ENCODE data around the gene HDAC9. TPM values are rescaled to one million over a fixed set of nuclear protein-coding genes. Genes with fewer than 3 reads are reported as not detected.

The HDAC9 gene
- total RNA-seq, 4 donors from 2014 or later = 10.3 to 48.4 (median 12.2) TPM

DNA sequence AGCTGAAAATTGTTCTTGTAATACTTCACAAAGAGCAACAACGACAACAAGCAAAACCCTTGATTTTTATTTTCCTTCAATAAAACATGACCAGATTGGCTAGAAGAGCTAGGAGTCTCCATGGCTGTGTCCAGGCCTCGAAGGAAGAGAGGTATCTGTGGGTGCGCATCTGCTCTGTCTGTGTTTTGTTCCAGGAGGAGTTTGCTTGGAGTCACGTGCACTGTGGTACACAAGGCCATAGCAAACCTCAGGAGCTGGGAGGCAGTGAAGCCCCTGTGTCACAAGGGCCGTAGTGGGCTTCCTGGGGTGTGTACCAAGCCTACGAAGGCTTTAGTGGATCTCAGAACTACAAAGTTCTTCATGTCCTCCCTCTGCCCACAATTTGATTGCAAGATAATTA is 350.2 kb downstream of the HDAC9 start:
- Histone ChIP-seq H3K4me3 (no peak overlapping the region), H3K4me1 (no peaks in the 10 kb centered on the region), H3K9me3 (no peaks in the 10 kb centered on the region), H3K36me3 (no peaks in the 10 kb centered on the region), H3K27ac (no peak overlapping the region), H3K27me3 (no peaks in the 10 kb centered on the region)
- DNase-seq (ENCODE audit: low spot score in 2 of 2) = no peak
- 91% methylated on average over 6 of the region's 6 CpGs for WGBS, 2 donors
- no peak for TF ChIP-seq POLR2A (IDR thresholded peaks at IDR 0.05)
- TF ChIP-seq EP300 (IDR thresholded peaks at IDR 0.05) = no peak
- TF ChIP-seq, protein P1, sequence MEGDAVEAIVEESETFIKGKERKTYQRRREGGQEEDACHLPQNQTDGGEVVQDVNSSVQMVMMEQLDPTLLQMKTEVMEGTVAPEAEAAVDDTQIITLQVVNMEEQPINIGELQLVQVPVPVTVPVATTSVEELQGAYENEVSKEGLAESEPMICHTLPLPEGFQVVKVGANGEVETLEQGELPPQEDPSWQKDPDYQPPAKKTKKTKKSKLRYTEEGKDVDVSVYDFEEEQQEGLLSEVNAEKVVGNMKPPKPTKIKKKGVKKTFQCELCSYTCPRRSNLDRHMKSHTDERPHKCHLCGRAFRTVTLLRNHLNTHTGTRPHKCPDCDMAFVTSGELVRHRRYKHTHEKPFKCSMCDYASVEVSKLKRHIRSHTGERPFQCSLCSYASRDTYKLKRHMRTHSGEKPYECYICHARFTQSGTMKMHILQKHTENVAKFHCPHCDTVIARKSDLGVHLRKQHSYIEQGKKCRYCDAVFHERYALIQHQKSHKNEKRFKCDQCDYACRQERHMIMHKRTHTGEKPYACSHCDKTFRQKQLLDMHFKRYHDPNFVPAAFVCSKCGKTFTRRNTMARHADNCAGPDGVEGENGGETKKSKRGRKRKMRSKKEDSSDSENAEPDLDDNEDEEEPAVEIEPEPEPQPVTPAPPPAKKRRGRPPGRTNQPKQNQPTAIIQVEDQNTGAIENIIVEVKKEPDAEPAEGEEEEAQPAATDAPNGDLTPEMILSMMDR (IDR thresholded peaks at IDR 0.05) = no peak

DNA sequence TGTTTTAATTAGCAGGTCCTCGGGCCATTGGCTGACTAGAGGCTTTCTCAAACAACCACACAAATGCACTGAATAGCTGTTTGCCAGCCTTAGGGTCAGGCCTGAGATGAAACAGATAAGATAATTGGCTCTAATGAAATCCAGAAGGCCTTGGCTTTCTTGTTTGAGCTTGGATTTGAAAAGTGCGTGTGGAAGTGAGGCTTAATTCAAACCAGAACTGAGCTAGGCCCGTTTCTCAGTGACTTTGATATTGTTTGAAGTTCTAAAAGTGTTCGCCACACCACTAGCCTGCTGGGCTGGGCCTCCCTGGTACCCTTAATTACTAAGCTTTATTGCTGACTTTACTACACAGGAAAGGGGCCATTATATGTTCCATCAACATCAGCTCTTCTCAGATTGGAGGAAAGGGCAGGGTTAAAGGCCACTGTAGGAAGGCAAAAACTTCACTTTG is 351.2 kb downstream of the HDAC9 start:
- no peaks in the 10 kb centered on the region for H3K36me3 ChIP-seq
- WGBS, 2 donors = 54 to 63% methylated on average over 4 of the region's 4 CpGs
- H3K27me3 ChIP-seq = no peaks in the 10 kb centered on the region
- DNase-seq (ENCODE audit: low spot score in 2 of 2) = no peak
- no peak overlapping the region for H3K27ac ChIP-seq
- no peaks in the 10 kb centered on the region for H3K4me1 ChIP-seq
- TF ChIP-seq POLR2A (IDR thresholded peaks at IDR 0.05) = no peak
- TF ChIP-seq EP300 (IDR thresholded peaks at IDR 0.05) = no peak
- TF ChIP-seq, protein P1 (IDR thresholded peaks at IDR 0.05) = no peak
- no peaks in the 10 kb centered on the region for H3K9me3 ChIP-seq
- no peak overlapping the region for H3K4me3 ChIP-seq

DNA sequence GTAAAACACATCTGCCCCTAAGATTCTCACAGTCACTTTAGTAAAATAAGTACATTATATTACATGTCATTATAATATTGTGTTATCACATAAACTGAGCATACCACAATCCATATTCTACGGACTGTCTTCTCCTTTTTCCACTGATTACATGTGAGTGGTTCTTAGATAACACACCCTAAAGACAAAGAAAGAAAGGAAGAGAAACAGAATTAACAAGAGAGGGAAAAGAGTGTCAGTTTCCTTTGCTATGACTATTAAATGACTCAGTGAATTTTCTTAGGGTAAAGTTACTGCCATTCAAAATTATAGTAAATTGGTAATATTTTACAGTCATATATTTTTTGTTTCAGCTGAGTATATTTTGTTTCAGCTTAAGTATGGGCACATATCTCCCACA is 353.6 kb downstream of the HDAC9 start:
- no peak overlapping the region for H3K4me3 ChIP-seq
- H3K36me3 ChIP-seq = no peaks in the 10 kb centered on the region

DNA sequence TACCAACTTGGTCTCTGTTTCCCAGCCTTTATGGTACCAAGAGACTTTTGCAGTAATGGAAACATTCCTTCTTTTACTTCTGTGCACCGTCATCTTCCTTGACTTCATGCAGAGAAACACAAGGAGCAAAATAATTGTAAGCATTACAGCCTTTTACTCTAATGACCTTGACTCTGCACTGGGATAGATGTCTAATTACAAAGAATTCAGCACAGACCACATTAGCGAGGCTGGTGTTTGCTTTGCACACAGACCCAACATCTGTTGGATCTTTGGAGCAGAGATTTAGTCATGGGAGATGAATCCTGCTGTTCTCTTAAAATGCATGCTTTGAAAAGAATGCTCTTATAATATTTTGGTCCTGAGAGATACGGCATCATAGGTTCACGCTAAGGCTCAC is 360.2 kb downstream of the HDAC9 start:
- Histone ChIP-seq H3K27me3 (no peaks in the 10 kb centered on the region), H3K9me3 (no peaks in the 10 kb centered on the region), H3K4me1 (peaks cover 0 to 3% (median 0%) of the 10 kb centered on the region in 4 donors), H3K4me3 (no peak overlapping the region), H3K27ac (no peak overlapping the region), H3K36me3 (no peaks in the 10 kb centered on the region)
- 67 to 68% methylated on average over 4 of the region's 4 CpGs for WGBS, 2 donors
- TF ChIP-seq, protein P1 (IDR thresholded peaks at IDR 0.05) = no peak
- no peak for TF ChIP-seq POLR2A (IDR thresholded peaks at IDR 0.05)
- no peak for TF ChIP-seq EP300 (IDR thresholded peaks at IDR 0.05)
- DNase-seq (ENCODE audit: low spot score in 2 of 2) = no peak

More for the DNA sequence above, 353.6 kb downstream of the HDAC9 start:
- Histone ChIP-seq H3K4me1 (no peaks in the 10 kb centered on the region), H3K27ac (no peak overlapping the region), H3K9me3 (no peaks in the 10 kb centered on the region), H3K27me3 (no peaks in the 10 kb centered on the region)
- WGBS, 2 donors = 75 to 85% methylated on average over 1 of the region's 1 CpG
- TF ChIP-seq, protein P1 (IDR thresholded peaks at IDR 0.05) = no peak
- no peak for TF ChIP-seq EP300 (IDR thresholded peaks at IDR 0.05)
- TF ChIP-seq POLR2A (IDR thresholded peaks at IDR 0.05) = no peak
- DNase-seq (ENCODE audit: low spot score in 2 of 2) = no peak

DNA sequence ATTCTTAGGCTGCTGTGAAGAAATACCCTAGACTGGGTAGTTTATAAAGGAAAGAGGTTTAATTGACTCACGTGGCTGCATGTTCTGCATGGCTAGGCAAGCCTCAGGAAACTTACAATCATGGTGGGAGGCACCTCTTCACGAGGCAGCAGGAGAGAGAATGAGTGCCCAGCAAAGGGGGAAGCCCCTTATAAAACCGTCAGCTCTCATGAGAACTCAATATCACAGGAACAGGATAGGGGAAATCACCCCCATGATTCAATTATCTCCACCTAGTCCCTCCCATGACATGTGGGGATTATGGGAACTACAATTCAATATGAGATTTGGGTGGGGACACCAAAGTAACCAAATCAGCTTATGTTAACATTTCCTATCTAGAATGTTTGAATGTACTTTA is 362.7 kb downstream of the HDAC9 start:
- H3K27me3 ChIP-seq = no peaks in the 10 kb centered on the region
- no peak overlapping the region for H3K4me3 ChIP-seq
- 80 to 82% methylated on average over 3 of the region's 3 CpGs for WGBS, 2 donors
- no peak overlapping the region for H3K27ac ChIP-seq
- no peak for DNase-seq (ENCODE audit: low spot score in 2 of 2)
- peaks cover 0 to 6% (median 0%) of the 10 kb centered on the region in 4 donors for H3K4me1 ChIP-seq
- TF ChIP-seq EP300 (IDR thresholded peaks at IDR 0.05) (no peak), POLR2A (IDR thresholded peaks at IDR 0.05) (no peak)
- TF ChIP-seq, protein P1 (IDR thresholded peaks at IDR 0.05) = no peak
- no peaks in the 10 kb centered on the region for H3K9me3 ChIP-seq
- no peaks in the 10 kb centered on the region for H3K36me3 ChIP-seq
